D721Med (cell line): ENCODE measurements around the gene PTPRM.

Experiments
- DNase-seq: peaks from one replicate; pipeline ENCODE4 v3.0.0; 2011; ENCODE audit warnings: low spot score; ENCODE audit not compliant: insufficient read length
- FAIRE-seq: peaks from 2 replicates; lab custom pipeline; 2011; peaks lifted over from hg19 to GRCh38; lab: Jason Lieb, UNC
- CTCF ChIP-seq: IDR thresholded peaks from 2 replicates; pipeline ENCODE4 v1.5.1; 2012; ENCODE audit warnings: mild to moderate bottlenecking, control low read depth; ENCODE audit not compliant: insufficient read depth; ENCODE audit errors: missing control alignments

PTPRM gene

GRCh38 chr18:7885865-7886264, 318.7 kb downstream of the PTPRM start:
- TF ChIP-seq CTCF = no peak
- FAIRE-seq (peak; percentile 71), DNase-seq (no peak)

- DNase-seq = no peak
- peak; percentile 89 for FAIRE-seq
- TF ChIP-seq CTCF = no peak
Measured at GRCh38 chr18:7886436-7886835, 319.3 kb downstream of the PTPRM start.

DNA sequence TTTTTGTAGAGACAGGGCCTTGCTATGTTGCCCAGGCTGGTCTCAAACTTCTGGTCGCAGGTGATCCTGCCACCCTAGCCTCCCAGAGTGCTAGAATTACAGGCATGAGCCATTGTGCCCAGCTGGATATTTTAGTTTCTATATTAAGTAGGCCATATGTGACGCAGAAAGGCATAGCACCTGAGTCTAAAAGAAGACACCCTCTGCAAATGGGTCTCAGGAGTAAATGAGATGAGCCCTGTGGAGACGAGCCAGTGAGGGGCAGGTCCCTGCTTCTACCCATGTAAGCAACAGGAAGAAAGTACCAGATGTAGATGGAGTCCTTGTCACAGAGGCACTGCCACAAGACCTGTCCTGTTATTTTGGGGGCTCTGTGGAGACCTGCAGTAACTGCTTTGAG, 322.4 kb downstream of the PTPRM start:
- no peak for FAIRE-seq
- no peak for TF ChIP-seq CTCF
- DNase-seq = no peak

DNA sequence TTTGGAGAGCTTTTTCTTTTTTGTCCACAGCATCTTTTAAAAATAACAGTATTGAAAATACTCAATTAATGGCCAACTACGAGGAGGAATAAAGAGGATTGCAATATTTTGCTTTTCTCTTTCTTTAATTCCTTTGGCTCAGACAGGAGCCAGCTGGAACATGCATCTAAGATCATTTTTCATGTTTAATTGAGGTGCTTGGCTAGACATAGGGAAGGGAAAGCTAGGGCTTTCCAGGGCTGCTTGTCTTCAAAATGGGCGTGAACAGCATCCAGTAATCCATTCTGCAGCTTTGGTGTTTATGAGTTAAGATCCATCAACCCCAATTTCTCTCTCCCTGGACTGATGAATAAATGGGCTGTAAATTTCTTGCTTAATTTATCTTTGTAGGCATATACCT, 323.0 kb downstream of the PTPRM start:
- no peak for TF ChIP-seq CTCF
- FAIRE-seq = no peak
- no peak for DNase-seq

GRCh38 chr18:7892556-7892955, 325.4 kb downstream of the PTPRM start:
- TF ChIP-seq CTCF = no peak
- no peak for FAIRE-seq
- DNase-seq = no peak

- no peak for FAIRE-seq
- no peak for TF ChIP-seq CTCF
- DNase-seq = no peak
Measured at GRCh38 chr18:7894592-7894991, 327.5 kb downstream of the PTPRM start.

- TF ChIP-seq CTCF = no peak
- peak; percentile 11 for FAIRE-seq
- no peak for DNase-seq
Measured at GRCh38 chr18:7895346-7895745, 328.2 kb downstream of the PTPRM start.
